Raji (cell line): Measurements from ENCODE around the gene MRPL19.

Experiments
- POLR2A ChIP-seq: IDR thresholded peaks from 2 replicates; pipeline ENCODE4 v1.6.1; 2011; ENCODE audit warnings: low read depth, low read length, control low read depth; ENCODE audit not compliant: insufficient read depth

The MRPL19 gene

DNA sequence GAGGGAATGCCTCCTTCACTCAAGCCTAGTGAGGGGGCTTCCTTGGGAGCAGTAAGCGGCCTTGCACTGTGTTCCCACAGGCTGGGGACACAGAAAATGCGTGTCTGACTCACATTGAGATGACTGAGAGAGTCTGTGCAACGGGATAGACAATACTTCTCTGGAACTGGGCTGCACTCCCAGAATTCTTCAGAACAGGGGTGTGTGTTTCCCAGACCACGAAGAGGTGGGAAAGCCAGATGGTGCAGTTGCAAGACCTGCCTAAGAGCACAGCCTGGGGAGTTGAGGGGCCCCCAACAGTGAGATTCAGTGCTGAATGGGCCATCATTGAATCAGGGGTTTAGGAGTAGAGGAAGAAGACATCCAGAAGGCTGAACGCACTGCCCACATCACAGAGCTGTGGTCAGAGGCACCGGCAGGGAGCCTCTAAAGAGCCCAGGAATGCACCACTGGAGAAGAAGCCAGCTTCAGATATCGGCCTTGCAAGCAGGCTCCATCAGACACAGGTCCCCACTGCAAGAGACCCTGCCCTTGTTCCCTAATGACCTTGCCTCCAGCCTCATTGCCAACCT lies 36.6 kb upstream of the MRPL19 start:
- TF ChIP-seq POLR2A, result no peak

DNA sequence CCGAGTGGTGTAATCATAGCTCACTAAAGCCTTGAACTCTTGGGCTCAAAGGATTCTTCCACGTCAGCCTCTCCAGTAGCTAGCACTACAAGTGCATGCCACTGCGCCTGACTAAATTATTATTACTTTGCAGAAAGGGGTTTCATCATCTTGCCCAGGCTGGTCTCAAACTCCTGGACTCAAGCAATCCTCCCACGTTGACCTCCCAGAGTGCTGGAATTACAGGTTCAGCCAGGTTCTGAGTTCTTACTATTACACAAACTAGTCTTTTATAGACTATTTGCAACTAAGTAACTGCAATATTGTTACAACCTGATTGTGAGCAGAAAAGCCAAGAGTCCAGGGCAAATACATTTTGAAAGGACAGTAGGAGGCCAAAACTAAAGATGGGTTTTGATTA lies 35.9 kb upstream of the MRPL19 start:
- no peak for TF ChIP-seq POLR2A

DNA sequence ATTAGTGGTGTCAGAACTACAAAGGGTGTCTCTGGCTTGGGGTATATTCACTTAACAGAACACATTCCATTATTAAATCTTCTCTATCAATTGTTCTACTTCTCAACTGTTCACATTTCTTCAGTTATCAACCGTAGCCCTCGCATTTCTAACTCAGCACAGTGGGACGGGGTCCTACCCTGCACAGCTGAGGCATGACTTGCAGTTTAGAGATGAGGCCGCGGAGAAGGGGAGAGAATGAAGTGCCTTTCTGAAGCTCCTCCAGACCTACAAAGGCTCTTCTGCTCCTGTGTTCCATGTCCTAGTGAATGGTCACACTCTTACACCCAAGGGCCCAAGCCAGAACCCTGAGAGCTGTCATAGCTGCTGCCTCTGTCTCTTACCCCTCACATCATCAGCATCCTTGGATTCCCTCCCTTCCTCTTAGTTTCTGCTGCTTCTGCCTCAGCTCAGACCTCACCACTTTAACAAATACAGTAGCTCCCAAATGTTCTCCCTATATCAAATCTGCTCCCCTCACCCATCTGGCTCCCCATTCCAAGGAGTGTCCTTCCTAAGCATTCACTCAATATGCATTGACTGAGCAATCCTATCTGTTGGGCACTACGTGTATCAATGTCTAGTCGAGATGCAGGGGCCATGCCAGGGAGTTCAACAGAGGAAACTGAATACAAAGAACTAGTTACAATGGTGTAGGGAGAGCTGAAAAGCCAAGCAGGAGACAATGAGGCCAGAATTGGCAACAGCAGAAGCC lies 34.3 kb upstream of the MRPL19 start:
- TF ChIP-seq POLR2A, result no peak

GRCh38 chr2:75612862-75613243 lies 33.7 kb upstream of the MRPL19 start:
- no peak for TF ChIP-seq POLR2A

GRCh38 chr2:75614162-75614651 lies 32.4 kb upstream of the MRPL19 start:
- TF ChIP-seq POLR2A, result no peak

DNA sequence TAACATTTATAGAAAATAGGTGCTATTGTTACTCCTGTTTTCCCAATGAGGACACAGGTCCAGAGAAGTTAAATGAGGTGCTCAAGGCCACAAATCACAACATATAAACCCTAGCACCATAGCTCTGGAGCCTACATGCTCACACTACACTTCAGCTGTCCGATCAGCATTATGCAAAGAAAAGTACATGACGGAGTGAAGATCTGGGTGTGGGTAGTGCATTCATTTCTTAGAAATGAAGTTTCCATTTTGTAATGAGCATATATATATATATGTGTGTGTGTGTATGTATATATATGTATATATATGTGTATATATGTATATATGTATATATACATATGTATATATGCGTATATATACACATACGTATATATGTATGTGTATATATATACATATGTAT lies 30.2 kb upstream of the MRPL19 start:
- TF ChIP-seq POLR2A, result no peak

GRCh38 chr2:75616933-75617332 lies 29.6 kb upstream of the MRPL19 start:
- TF ChIP-seq POLR2A, result no peak

- no peak for TF ChIP-seq POLR2A
Measured at GRCh38 chr2:75619956-75620740, 26.4 kb upstream of the MRPL19 start.

GRCh38 chr2:75621228-75621627 lies 25.4 kb upstream of the MRPL19 start:
- no peak for TF ChIP-seq POLR2A

GRCh38 chr2:75622500-75622899 lies 24.1 kb upstream of the MRPL19 start:
- no peak for TF ChIP-seq POLR2A

- no peak for TF ChIP-seq POLR2A
Measured at GRCh38 chr2:75622929-75623328, 23.7 kb upstream of the MRPL19 start.

GRCh38 chr2:75627902-75628504 lies 18.6 kb upstream of the MRPL19 start:
- no peak for TF ChIP-seq POLR2A

DNA sequence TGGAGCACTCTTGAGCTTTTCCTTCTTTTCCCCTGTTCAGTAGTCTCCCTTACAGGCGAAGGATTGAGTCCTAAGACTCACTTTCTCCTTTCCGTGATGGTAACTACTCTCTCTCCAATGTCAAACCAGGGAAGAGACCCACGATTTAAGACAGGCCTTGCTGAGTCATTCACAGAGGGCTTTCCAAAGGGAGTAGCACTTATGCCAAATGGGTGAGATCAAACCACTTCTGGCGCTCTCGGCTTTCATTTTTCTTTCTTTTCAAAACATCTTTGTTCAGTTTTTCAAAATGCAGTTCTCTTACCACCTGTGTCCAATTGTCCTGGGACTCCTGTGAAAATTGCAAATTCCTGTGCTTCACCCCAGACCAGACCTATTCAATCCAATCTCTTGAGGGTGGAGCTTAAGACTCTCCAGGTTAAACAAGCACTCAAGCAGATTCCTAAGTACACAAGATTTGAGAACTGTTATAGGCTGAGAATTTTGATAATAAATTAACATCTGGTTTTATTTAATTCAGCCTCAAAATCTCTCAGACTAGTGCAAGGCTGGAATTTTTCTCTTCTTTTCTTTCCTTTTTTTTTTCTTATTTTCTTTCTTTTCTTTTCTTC lies 14.4 kb upstream of the MRPL19 start:
- no peak for TF ChIP-seq POLR2A

- no peak for TF ChIP-seq POLR2A
Measured at GRCh38 chr2:75632813-75633212, 13.8 kb upstream of the MRPL19 start.

DNA sequence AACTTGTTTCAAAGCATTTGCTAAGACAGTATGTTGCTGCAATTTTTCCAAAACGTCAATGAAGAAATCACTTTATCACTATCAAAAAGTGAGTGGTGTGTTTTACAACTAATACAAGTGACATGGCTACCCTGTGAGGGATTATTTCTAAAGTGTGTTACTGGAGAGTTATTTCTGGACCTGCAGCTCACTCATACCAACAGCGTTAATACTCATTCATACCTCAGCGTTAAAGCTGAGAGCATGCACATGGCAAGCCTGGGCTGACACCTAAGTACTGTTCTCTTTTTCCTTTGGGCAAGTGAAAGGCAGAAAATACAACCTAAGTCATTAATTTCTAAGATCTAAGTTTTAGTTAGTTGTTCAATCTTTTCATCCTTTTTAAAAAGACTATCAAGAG lies 13.0 kb upstream of the MRPL19 start:
- TF ChIP-seq POLR2A, result no peak
